Measurements from ENCODE around the gene ARPC1B. TPM values are rescaled to one million over a fixed set of nuclear protein-coding genes. Genes with fewer than 3 reads are reported as not detected.
A peak's percentile ranks its signal among the peaks of the same experiment; 100 is the strongest.

ARPC1B gene
- total and polyA plus RNA-seq, 9 of the 15 experiments (the other 6 are each of a cell fraction or from before 2014, with no cell fraction given) = 6.7 to 357 (median 211) TPM

- POLR2A ChIA-PET = interaction anchor here (0.5 to 4.7 kb wide), 2 partner anchors 11 to 17 kb away, joined by 3 to 35 read pairs; partner anchors contain the start of genes BUD31 and PDAP1
- DNase-seq (ENCODE audit: extremely low read depth in 1 of 4, low spot score in 3 of 4) = no peak
- Histone ChIP-seq H3K4me1 (replicated peaks in 1 of 2; ENCODE audit: control insufficient read depth in 2 of 2, insufficient read depth in 2 of 2, low read length in 2 of 2) (peaks cover 0 to 36% of the 10 kb centered on the region in 2 experiments; a peak in 2 of 5 replicates), H3K4me2 (ENCODE audit: insufficient read depth, low read length) (no peak overlapping the region), H3K27ac (ENCODE audit: extremely low read depth, low read depth, low read length) (no peak overlapping the region), H4K20me1 (replicated peaks; ENCODE audit: control insufficient read depth, insufficient read depth, low read length) (peaks cover 14% of the 10 kb centered on the region), H3K9me3 (replicated peaks; ENCODE audit: control insufficient read depth, insufficient read depth, low read depth, low read length) (no peaks in the 10 kb centered on the region), H3K79me2 (ENCODE audit: control insufficient read depth, insufficient read depth, low read length) (0 out of 3 replicates have a peak, but pooled peaks cover 4% of the 10 kb centered on the region), H3K9me1 (ENCODE audit: control insufficient read depth, insufficient read depth, low read length) (no peaks in the 10 kb centered on the region), H3K4me3 (no peak overlapping the region), H3K9ac (ENCODE audit: insufficient read depth in 1 of 2, low read depth in 2 of 2, low read length in 2 of 2) (peak overlapping the region in 1 of 2 experiments; percentile 8; a peak in 1 of 4 replicates), H2AFZ (ENCODE audit: low read depth, low read length) (no peak overlapping the region), H3K27me3 (ENCODE audit: control insufficient read depth in 2 of 2, insufficient read depth in 2 of 2, low read length in 2 of 2) (no peaks in the 10 kb centered on the region), H3K36me3 (ENCODE audit: control insufficient read depth, insufficient read depth, low read length) (peaks cover 96% of the 10 kb centered on the region; the same call in 2 of the 3 replicates)
- CTCF ChIA-PET (ENCODE audit: low intra/inter-chr PET ratio) = interaction anchor here (1.0 kb wide), 1 partner anchor 26 kb away, joined by 3 read pairs; no protein-coding TSS in a partner anchor
- intact Hi-C loops (cut with micrococcal nuclease) (no loop called here), in situ Hi-C loops (cut with MboI) (no loop called here)
- TF ChIP-seq ZBTB33 (CRISPR knock-in tag; IDR thresholded peaks at IDR 0.05) = peak; percentile 98
- no peak for TF ChIP-seq CBX2 (IDR thresholded peaks at IDR 0.05; ENCODE audit: insufficient read depth, low read length, poor library complexity, severe bottlenecking)
- peak; percentile 92 for TF ChIP-seq ZNF12 (CRISPR knock-in tag; IDR thresholded peaks at IDR 0.05)
- TF ChIP-seq BCLAF1 (IDR thresholded peaks at IDR 0.05; ENCODE audit: borderline replicate concordance in 1 of 2, control insufficient read depth in 1 of 2, low read depth in 2 of 2, low read length in 1 of 2) = no peak
- peak; percentile 69 for TF ChIP-seq POLR2G (IDR thresholded peaks at IDR 0.05; ENCODE audit: low read depth, low read length)
- WGBS (ENCODE audit: insufficient coverage, low coverage, missing lambda C conversion rate) = 92% methylated on average over 22 of the region's 23 CpGs
- no peak for ATAC-seq
- FAIRE-seq = peak; percentile 37
- no TSS peak for BruUV-seq (replicated peaks)
These were observed 16.5 kb downstream of the ARPC1B start for GRCh38 chr7:99390941-99391602.

All from K562 (cell line).